ENCODE results near the gene CXCL1.

The CXCL1 gene

GRCh38 chr4:73852771-73853170, 16.4 kb upstream of the CXCL1 start:
- DNase-seq (ENCODE audit: low read depth) = no peak

- no peak for DNase-seq (ENCODE audit: low read depth)
These were observed 15.9 kb upstream of the CXCL1 start, which contains the start of gene PF4V1 for GRCh38 chr4:73853246-73853704. TSS of gene PF4V1 (plus strand) at chr4:73853296. CDS start at chr4:73853363, 67 bp downstream.

- DNase-seq (ENCODE audit: low read depth) = no peak
These were observed 15.3 kb upstream of the CXCL1 start for GRCh38 chr4:73853718-73854473.

GRCh38 chr4:73855406-73855805, 13.8 kb upstream of the CXCL1 start:
- no peak for DNase-seq (ENCODE audit: low read depth)

GRCh38 chr4:73856518-73856917, 12.7 kb upstream of the CXCL1 start:
- no peak for DNase-seq (ENCODE audit: low read depth)

GRCh38 chr4:73859614-73860088, 9.5 kb upstream of the CXCL1 start:
- DNase-seq (ENCODE audit: low read depth) = no peak

- DNase-seq (ENCODE audit: low read depth) = no peak
These were observed 9.0 kb upstream of the CXCL1 start for GRCh38 chr4:73860181-73860580.

- no peak for DNase-seq (ENCODE audit: low read depth)
These were observed 8.3 kb upstream of the CXCL1 start for GRCh38 chr4:73860917-73861316.

GRCh38 chr4:73862322-73862721, 6.9 kb upstream of the CXCL1 start:
- no peak for DNase-seq (ENCODE audit: low read depth)

- DNase-seq (ENCODE audit: low read depth) = no peak
These were observed 4.8 kb upstream of the CXCL1 start for GRCh38 chr4:73864365-73864764.

GRCh38 chr4:73864961-73865360, 4.2 kb upstream of the CXCL1 start:
- no peak for DNase-seq (ENCODE audit: low read depth)

GRCh38 chr4:73865431-73866096, 3.6 kb upstream of the CXCL1 start:
- DNase-seq (ENCODE audit: low read depth) = no peak

GRCh38 chr4:73866246-73866645, 2.9 kb upstream of the CXCL1 start:
- DNase-seq (ENCODE audit: low read depth) = no peak

GRCh38 chr4:73867783-73868182, 1.4 kb upstream of the CXCL1 start:
- DNase-seq (ENCODE audit: low read depth) = no peak

- DNase-seq (ENCODE audit: low read depth) = no peak
These were observed 725 bp upstream of the CXCL1 start for GRCh38 chr4:73868206-73869129.

- no peak for DNase-seq (ENCODE audit: low read depth)
These were observed 1.1 kb downstream of the CXCL1 start for GRCh38 chr4:73870260-73870659.

GRCh38 chr4:73870768-73871167, 1.6 kb downstream of the CXCL1 start:
- no peak for DNase-seq (ENCODE audit: low read depth)

GRCh38 chr4:73871511-73872310, 2.5 kb downstream of the CXCL1 start:
- no peak for DNase-seq (ENCODE audit: low read depth)

GRCh38 chr4:73872316-73873108, 3.3 kb downstream of the CXCL1 start:
- no peak for DNase-seq (ENCODE audit: low read depth)

- DNase-seq (ENCODE audit: low read depth) = no peak
These were observed 5.2 kb downstream of the CXCL1 start for GRCh38 chr4:73874386-73874785.
